Activated CD4-positive, alpha-beta T cell treated with anti-CD3 and anti-CD28 coated beads, Interleukin-2, amount 50 U/mL, for 16 hours (primary cell): ENCODE results near the gene CD274.
"Not testable (repeated sequence)": the region's sequence is repeated elsewhere in the genome, so short reads cannot be mapped to it uniquely, and the experiment has no call there.

Experiments
- DNase-seq: peaks from one replicate; pipeline ENCODE4 v3.0.0-alpha.2; 2020

The CD274 gene

GRCh38 chr9:5450359-5451091 is at the start of gene CD274:
CD274 (plus strand) TSS chr9:5450542; CDS start chr9:5456114, 5,572 bp downstream.
- peak; percentile 93 for DNase-seq

GRCh38 chr9:5402217-5402616 is 48.1 kb upstream of the CD274 start:
- DNase-seq, result no peak

- no peak for DNase-seq
These were observed 41.7 kb upstream of the CD274 start for GRCh38 chr9:5408596-5408995.

- no peak for DNase-seq
These were observed 33.4 kb upstream of the CD274 start for GRCh38 chr9:5416953-5417352.

GRCh38 chr9:5418481-5418880 is 31.9 kb upstream of the CD274 start:
- no peak for DNase-seq

GRCh38 chr9:5419987-5420386 is 30.4 kb upstream of the CD274 start:
- no peak for DNase-seq

GRCh38 chr9:5421163-5421562 is 29.2 kb upstream of the CD274 start:
- no peak for DNase-seq

- no peak for DNase-seq
These were observed 28.1 kb upstream of the CD274 start for GRCh38 chr9:5422276-5422675.

- DNase-seq, result peak; percentile 64
These were observed 25.2 kb upstream of the CD274 start for GRCh38 chr9:5425006-5425628.

GRCh38 chr9:5427005-5427404 is 23.3 kb upstream of the CD274 start:
- no peak for DNase-seq

GRCh38 chr9:5428172-5428571 is 22.2 kb upstream of the CD274 start:
- no peak for DNase-seq

GRCh38 chr9:5428794-5429528 is 21.4 kb upstream of the CD274 start:
- no peak for DNase-seq

GRCh38 chr9:5429873-5430564 is 20.3 kb upstream of the CD274 start:
- no peak for DNase-seq

GRCh38 chr9:5430912-5431311 is 19.4 kb upstream of the CD274 start:
- no peak for DNase-seq

- not testable (repeated sequence) for DNase-seq
These were observed 17.5 kb upstream of the CD274 start for GRCh38 chr9:5432890-5433289.

GRCh38 chr9:5433328-5433727 is 17.0 kb upstream of the CD274 start:
- not testable (repeated sequence) for DNase-seq

GRCh38 chr9:5433841-5434810 is 16.2 kb upstream of the CD274 start:
- DNase-seq, result not testable (repeated sequence)

- no peak for DNase-seq
These were observed 14.4 kb upstream of the CD274 start for GRCh38 chr9:5435912-5436311.

GRCh38 chr9:5436441-5436840 is 13.9 kb upstream of the CD274 start:
- no peak for DNase-seq

- peak; percentile 97 for DNase-seq
These were observed 12.8 kb upstream of the CD274 start, which contains the start of gene PLGRKT for GRCh38 chr9:5437254-5438216. PLGRKT (minus strand) TSS chr9:5437925; CDS start chr9:5431977, 5,948 bp downstream.
